DND-41 (cell line): Measurements from ENCODE around the gene NXPH2.

Experiments used
- ATAC-seq: fragments of 200-7000 bp; cut with Tn5 transposase; 3 replicates; pipeline ENCODE4 v1.9.1; 2021; ENCODE audit warnings: low read depth; ENCODE audit not compliant: insufficient read depth
- DNase-seq: peaks from one replicate; pipeline ENCODE4 v3.0.0-alpha.2; 2020
- H2AFZ ChIP-seq: 2 replicates; pipeline ENCODE4 v1.6.0; 2012; ENCODE audit warnings: low read depth, low read length
- H3K27ac ChIP-seq: 2 replicates; pipeline ENCODE4 v1.5.1; 2012; ENCODE audit warnings: low read length, inconsistent platforms
- H3K27me3 ChIP-seq: fragments of 200-600 bp; sonication (generic); 2 replicates; pipeline ENCODE4 v1.6.0; 2012; ENCODE audit warnings: low read length, mild to moderate bottlenecking, inconsistent platforms; ENCODE audit not compliant: insufficient read depth, poor library complexity
- H3K36me3 ChIP-seq: 2 replicates; pipeline ENCODE4 v1.5.1; 2012; ENCODE audit warnings: low read length, inconsistent platforms; ENCODE audit not compliant: insufficient read depth
- H3K4me1 ChIP-seq: 2 replicates; pipeline ENCODE4 v1.5.1; 2012; ENCODE audit warnings: mild to moderate bottlenecking, low read length; ENCODE audit not compliant: insufficient read depth
- H3K4me2 ChIP-seq: 2 replicates; pipeline ENCODE4 v1.6.0; 2012; ENCODE audit warnings: mild to moderate bottlenecking, moderate library complexity, low read length, inconsistent platforms; ENCODE audit not compliant: insufficient read depth
- H3K4me3 ChIP-seq, 2 experiments: fragments of 200-600 bp in 1 of 2; shearing (Covaris generic) in 1 of 2; 2 replicates each; pipeline ENCODE4 v1.5.1; 2012 to 2016; ENCODE audit warnings: inconsistent platforms in 2 of 2, low read length in 2 of 2, mild to moderate bottlenecking in 2 of 2, low read depth in 1 of 2, moderate library complexity in 1 of 2
- H3K79me2 ChIP-seq: 2 replicates; pipeline ENCODE4 v1.6.0; 2012; ENCODE audit warnings: low read length, inconsistent platforms; ENCODE audit not compliant: insufficient read depth
- H3K9ac ChIP-seq: 2 replicates; pipeline ENCODE4 v1.6.0; 2012; ENCODE audit warnings: low read depth, mild to moderate bottlenecking, inconsistent platforms, low read length, moderate library complexity
- H3K9me3 ChIP-seq: 2 replicates; pipeline ENCODE4 v1.5.1; 2012; ENCODE audit warnings: low read length, moderate library complexity, mild to moderate bottlenecking, inconsistent platforms; ENCODE audit not compliant: insufficient read depth, severe bottlenecking
- H4K20me1 ChIP-seq: 2 replicates; pipeline ENCODE4 v1.6.0; 2012; ENCODE audit warnings: low read length; ENCODE audit not compliant: insufficient read depth
- CTCF ChIP-seq: IDR thresholded peaks from 2 replicates; pipeline ENCODE4 v1.5.1; 2012; ENCODE audit warnings: borderline replicate concordance, low read length, moderate library complexity, mild to moderate bottlenecking; ENCODE audit not compliant: poor library complexity, severe bottlenecking; ENCODE audit errors: extremely low read depth
- EZH2 ChIP-seq: IDR thresholded peaks from 3 replicates; pipeline ENCODE4 v1.6.1; 2012; ENCODE audit warnings: borderline replicate concordance, low read depth, mild to moderate bottlenecking, moderate library complexity, low read length, inconsistent platforms; ENCODE audit not compliant: severe bottlenecking

NXPH2 gene

GRCh38 chr2:138699421-138699820, 80.8 kb downstream of the NXPH2 start:
- Histone ChIP-seq H3K4me2 (no peak overlapping the region), H3K4me1 (no peaks in the 10 kb centered on the region), H3K27me3 (no peaks in the 10 kb centered on the region), H3K4me3 (no peak overlapping the region), H3K27ac (no peak overlapping the region), H3K79me2 (no peaks in the 10 kb centered on the region), H4K20me1 (no peaks in the 10 kb centered on the region), H3K36me3 (no peaks in the 10 kb centered on the region), H3K9ac (no peak overlapping the region), H3K9me3 (no peaks in the 10 kb centered on the region), H2AFZ (no peak overlapping the region)
- no peak for TF ChIP-seq CTCF
- TF ChIP-seq EZH2: no peak
- ATAC-seq: no peak
- DNase-seq: no peak

- Histone ChIP-seq H3K36me3 (no peaks in the 10 kb centered on the region), H3K9ac (no peak overlapping the region), H3K9me3 (no peaks in the 10 kb centered on the region), H3K4me3 (no peak overlapping the region), H3K27ac (no peak overlapping the region), H3K27me3 (no peaks in the 10 kb centered on the region), H2AFZ (no peak overlapping the region), H3K4me1 (no peaks in the 10 kb centered on the region), H3K79me2 (no peaks in the 10 kb centered on the region), H3K4me2 (no peak overlapping the region), H4K20me1 (no peaks in the 10 kb centered on the region)
- DNase-seq (no peak), ATAC-seq (no peak)
- TF ChIP-seq EZH2 (no peak), CTCF (no peak)
These were observed 81.8 kb downstream of the NXPH2 start for GRCh38 chr2:138698428-138698827.

- no peaks in the 10 kb centered on the region; the same call in 1 of the 2 replicates for H3K4me1 ChIP-seq
- H3K36me3 ChIP-seq: no peaks in the 10 kb centered on the region
- H3K4me3 ChIP-seq: no peak overlapping the region
- H3K4me2 ChIP-seq: no peak overlapping the region
- TF ChIP-seq CTCF (no peak), EZH2 (no peak)
- H3K79me2 ChIP-seq: no peaks in the 10 kb centered on the region
- no peaks in the 10 kb centered on the region for H4K20me1 ChIP-seq
- H2AFZ ChIP-seq: no peak overlapping the region
- H3K9ac ChIP-seq: no peak overlapping the region
- DNase-seq: no peak
- no peak for ATAC-seq
- no peak overlapping the region for H3K27ac ChIP-seq
- H3K27me3 ChIP-seq: no peaks in the 10 kb centered on the region
- no peaks in the 10 kb centered on the region for H3K9me3 ChIP-seq
These were observed 88.5 kb downstream of the NXPH2 start for GRCh38 chr2:138691667-138692066.

- H3K79me2 ChIP-seq: no peaks in the 10 kb centered on the region
- no peak for ATAC-seq
- H3K9ac ChIP-seq: no peak overlapping the region
- no peak overlapping the region for H3K4me3 ChIP-seq
- no peaks in the 10 kb centered on the region for H4K20me1 ChIP-seq
- H3K4me2 ChIP-seq: no peak overlapping the region
- H3K27me3 ChIP-seq: no peaks in the 10 kb centered on the region
- H3K27ac ChIP-seq: no peak overlapping the region
- no peak for DNase-seq
- no peak overlapping the region for H2AFZ ChIP-seq
- no peaks in the 10 kb centered on the region; the same call in 1 of the 2 replicates for H3K4me1 ChIP-seq
- TF ChIP-seq EZH2: no peak
- TF ChIP-seq CTCF: no peak
- no peaks in the 10 kb centered on the region for H3K9me3 ChIP-seq
- no peaks in the 10 kb centered on the region for H3K36me3 ChIP-seq
These were observed 90.5 kb downstream of the NXPH2 start for GRCh38 chr2:138689705-138690104.
